WTC11 (cell line): ENCODE measurements around the gene VANGL2. TPM values are rescaled to one million over a fixed set of nuclear protein-coding genes. Genes with fewer than 3 reads are reported as not detected.

ENCODE experiments used
- ATAC-seq: fragments of 200-7000 bp; cut with Tn5 transposase; 2 replicates; pipeline ENCODE4 v1.10.0; 2021; ENCODE audit warnings: mild to moderate bottlenecking, moderate library complexity
- CTCF ChIA-PET: fragments of 300-600 bp; sonication (Branson Sonifier 250); formaldehyde crosslinking; loops from one replicate; lab custom pipeline; 2021; ENCODE audit warnings: antibody characterized with exemption; lab: Charles Lee
- POLR2A ChIA-PET: fragments of 350-600 bp; sonication (Branson Sonifier 250); formaldehyde crosslinking; loops from one replicate; lab custom pipeline; 2021; ENCODE audit warnings: antibody characterized with exemption; lab: Charles Lee
- DNase-seq: peaks from one replicate; pipeline ENCODE4 v3.0.0; 2021; ENCODE audit warnings: low spot score
- H3K27ac Mint-ChIP-seq: 2 replicates; pipeline ENCODE4 v1.8.0; 2021; ENCODE audit warnings: mixed read lengths
- H3K27me3 Mint-ChIP-seq: 2 replicates; pipeline ENCODE4 v1.8.0; 2021; ENCODE audit warnings: low read depth, mild to moderate bottlenecking, moderate library complexity, mixed read lengths
- H3K36me3 Mint-ChIP-seq: 2 replicates; pipeline ENCODE4 v1.8.0; 2021; ENCODE audit warnings: mixed read lengths
- H3K4me1 Mint-ChIP-seq: 2 replicates; pipeline ENCODE4 v1.8.0; 2022; ENCODE audit warnings: mixed read lengths
- H3K4me3 Mint-ChIP-seq: 2 replicates; pipeline ENCODE4 v1.8.0; 2021; ENCODE audit warnings: mild to moderate bottlenecking, moderate library complexity, mixed read lengths
- H3K9me3 Mint-ChIP-seq: 2 replicates; pipeline ENCODE4 v1.8.0; 2021; ENCODE audit warnings: mixed read lengths
- ATF2 ChIP-seq: sonication (generic); formaldehyde crosslinking; IDR thresholded peaks from 2 replicates; pipeline ENCODE4 v1.8.1; 2022; ENCODE audit warnings: low read depth, missing genetic modification reagents, borderline replicate concordance
- CREM ChIP-seq: sonication (generic); formaldehyde crosslinking; IDR thresholded peaks from 2 replicates; pipeline ENCODE4 v1.8.1; 2022; ENCODE audit warnings: mild to moderate bottlenecking, missing genetic modification reagents, moderate library complexity
- ELF4 ChIP-seq: sonication (generic); formaldehyde crosslinking; IDR thresholded peaks from 2 replicates; pipeline ENCODE4 v1.8.1; 2022; ENCODE audit warnings: low read depth, mild to moderate bottlenecking, moderate library complexity, missing genetic modification reagents
- EMX1 ChIP-seq: fragments of 250-450 bp; sonication (Bioruptor Pico); IDR thresholded peaks from 2 replicates; pipeline ENCODE4 v1.8.0; 2021; ENCODE audit warnings: mild to moderate bottlenecking
- GRHL2 ChIP-seq: fragments of 250-450 bp; sonication (Bioruptor Pico); IDR thresholded peaks from 2 replicates; pipeline ENCODE4 v1.8.0; 2022; ENCODE audit warnings: mild to moderate bottlenecking, moderate library complexity; ENCODE audit not compliant: insufficient replicate concordance, severe bottlenecking
- KAT7 ChIP-seq: sonication (generic); formaldehyde crosslinking; IDR thresholded peaks from 2 replicates; pipeline ENCODE4 v1.8.1; 2023; ENCODE audit warnings: missing genetic modification reagents, mild to moderate bottlenecking, borderline replicate concordance
- NFATC4 ChIP-seq: fragments of 250-450 bp; sonication (Bioruptor Pico); IDR thresholded peaks from 2 replicates; pipeline ENCODE4 v1.9.0; 2021; ENCODE audit warnings: mild to moderate bottlenecking
- NR1H2 ChIP-seq: sonication (generic); formaldehyde crosslinking; IDR thresholded peaks from 2 replicates; pipeline ENCODE4 v1.9.0; 2021; ENCODE audit warnings: mild to moderate bottlenecking, moderate library complexity, missing genetic modification reagents
- NR2C2 ChIP-seq: sonication (generic); formaldehyde crosslinking; IDR thresholded peaks from 2 replicates; pipeline ENCODE4 v1.8.0; 2022; ENCODE audit warnings: mild to moderate bottlenecking, missing genetic modification reagents
- ZNF219 ChIP-seq: sonication (generic); formaldehyde crosslinking; IDR thresholded peaks from 2 replicates; pipeline ENCODE4 v1.8.0; 2023; ENCODE audit warnings: missing genetic modification reagents, mild to moderate bottlenecking, borderline replicate concordance
- ZNF317 ChIP-seq: sonication (generic); formaldehyde crosslinking; IDR thresholded peaks from 2 replicates; pipeline ENCODE4 v1.8.1; 2023; ENCODE audit warnings: low read depth, mild to moderate bottlenecking, moderate library complexity, missing genetic modification reagents, borderline replicate concordance
- ZNF396 ChIP-seq: fragments of 250-450 bp; sonication (Bioruptor Pico); IDR thresholded peaks from 2 replicates; pipeline ENCODE4 v1.8.0; 2021; ENCODE audit warnings: mild to moderate bottlenecking, moderate library complexity, borderline replicate concordance
- ZNF423 ChIP-seq: fragments of 250-450 bp; sonication (Bioruptor Pico); IDR thresholded peaks from 2 replicates; pipeline ENCODE4 v2.1.2; 2022; ENCODE audit warnings: mild to moderate bottlenecking, moderate library complexity
- ZNF532 ChIP-seq: fragments of 250-450 bp; sonication (Bioruptor Pico); IDR thresholded peaks from 2 replicates; pipeline ENCODE4 v1.9.0; 2021; ENCODE audit warnings: mild to moderate bottlenecking, borderline replicate concordance
- total RNA-seq: library from RNA; stranded (reverse); gene quantifications from 3 replicates; pipeline ENCODE4 v1.2.3, GENCODE V29; 2021
- TF ChIP-seq, protein P1 (sequence below): sonication (generic); formaldehyde crosslinking; IDR thresholded peaks from 2 replicates; pipeline ENCODE4 v1.8.0; 2023; ENCODE audit warnings: missing genetic modification reagents
- TF ChIP-seq, protein P2 (sequence below): sonication (generic); formaldehyde crosslinking; IDR thresholded peaks from 2 replicates; pipeline ENCODE4 v1.8.0; 2022; ENCODE audit warnings: mild to moderate bottlenecking, missing genetic modification reagents
- TF ChIP-seq, protein P3 (sequence below): sonication (generic); formaldehyde crosslinking; IDR thresholded peaks from 2 replicates; pipeline ENCODE4 v1.8.1; 2023; ENCODE audit warnings: mild to moderate bottlenecking, missing genetic modification reagents
- TF ChIP-seq, protein P4 (sequence below): sonication (generic); formaldehyde crosslinking; IDR thresholded peaks from 2 replicates; pipeline ENCODE4 v1.8.1; 2022; ENCODE audit warnings: low read depth, mild to moderate bottlenecking, moderate library complexity, missing genetic modification reagents, borderline replicate concordance

The VANGL2 gene
- total RNA-seq, 1 experiment from 2014 or later, result 68.0 TPM

DNA sequence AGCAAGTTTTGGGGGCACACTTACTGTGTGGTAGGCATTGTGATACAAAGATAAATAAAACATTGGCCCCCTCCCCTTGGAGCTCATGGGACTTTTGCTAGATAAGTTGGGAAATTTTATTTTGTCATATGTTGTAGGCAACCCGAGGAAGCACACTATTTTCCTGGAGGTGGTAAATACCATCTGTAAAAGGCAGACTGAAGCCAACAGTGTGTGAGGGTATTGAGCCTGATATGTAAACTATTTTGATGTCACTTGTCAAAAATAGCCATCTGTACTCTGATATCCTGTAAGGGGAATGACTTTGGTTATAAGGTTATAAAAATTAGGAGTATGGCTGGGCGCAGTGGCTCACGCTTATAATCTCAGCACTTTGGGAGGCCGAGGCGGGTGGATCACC is 30.6 kb downstream of the VANGL2 start (continued):
- no peak for TF ChIP-seq ZNF532
- TF ChIP-seq GRHL2 (CRISPR knock-in tag), result no peak
- no peak for TF ChIP-seq ZNF219 (CRISPR knock-in tag)
- TF ChIP-seq, protein P1, sequence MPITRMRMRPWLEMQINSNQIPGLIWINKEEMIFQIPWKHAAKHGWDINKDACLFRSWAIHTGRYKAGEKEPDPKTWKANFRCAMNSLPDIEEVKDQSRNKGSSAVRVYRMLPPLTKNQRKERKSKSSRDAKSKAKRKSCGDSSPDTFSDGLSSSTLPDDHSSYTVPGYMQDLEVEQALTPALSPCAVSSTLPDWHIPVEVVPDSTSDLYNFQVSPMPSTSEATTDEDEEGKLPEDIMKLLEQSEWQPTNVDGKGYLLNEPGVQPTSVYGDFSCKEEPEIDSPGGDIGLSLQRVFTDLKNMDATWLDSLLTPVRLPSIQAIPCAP (CRISPR knock-in tag), result no peak
- no peak for TF ChIP-seq NR1H2
- no peak for TF ChIP-seq ZNF423

GRCh38 chr1:160431571-160431970 is 31.2 kb downstream of the VANGL2 start:
- CTCF ChIA-PET, result no interaction called here
- Mint-ChIP-seq H3K27me3 (no peaks in the 10 kb centered on the region), H3K27ac (no peak overlapping the region), H3K4me3 (no peak overlapping the region), H3K9me3 (no peaks in the 10 kb centered on the region), H3K4me1 (peaks cover 10% of the 10 kb centered on the region), H3K36me3 (no peaks in the 10 kb centered on the region)
- TF ChIP-seq NR2C2 (CRISPR knock-in tag) (no peak), EMX1 (CRISPR knock-in tag) (no peak), KAT7 (CRISPR knock-in tag) (no peak), ATF2 (CRISPR knock-in tag) (no peak), CREM (no peak), ZNF317 (CRISPR knock-in tag) (no peak), ELF4 (CRISPR knock-in tag) (no peak), ZNF396 (CRISPR knock-in tag) (no peak), NFATC4 (no peak)
- TF ChIP-seq, protein P2, sequence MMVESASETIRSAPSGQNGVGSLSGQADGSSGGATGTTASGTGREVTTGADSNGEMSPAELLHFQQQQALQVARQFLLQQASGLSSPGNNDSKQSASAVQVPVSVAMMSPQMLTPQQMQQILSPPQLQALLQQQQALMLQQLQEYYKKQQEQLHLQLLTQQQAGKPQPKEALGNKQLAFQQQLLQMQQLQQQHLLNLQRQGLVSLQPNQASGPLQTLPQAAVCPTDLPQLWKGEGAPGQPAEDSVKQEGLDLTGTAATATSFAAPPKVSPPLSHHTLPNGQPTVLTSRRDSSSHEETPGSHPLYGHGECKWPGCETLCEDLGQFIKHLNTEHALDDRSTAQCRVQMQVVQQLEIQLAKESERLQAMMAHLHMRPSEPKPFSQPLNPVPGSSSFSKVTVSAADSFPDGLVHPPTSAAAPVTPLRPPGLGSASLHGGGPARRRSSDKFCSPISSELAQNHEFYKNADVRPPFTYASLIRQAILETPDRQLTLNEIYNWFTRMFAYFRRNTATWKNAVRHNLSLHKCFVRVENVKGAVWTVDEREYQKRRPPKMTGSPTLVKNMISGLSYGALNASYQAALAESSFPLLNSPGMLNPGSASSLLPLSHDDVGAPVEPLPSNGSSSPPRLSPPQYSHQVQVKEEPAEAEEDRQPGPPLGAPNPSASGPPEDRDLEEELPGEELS (CRISPR knock-in tag), result no peak
- TF ChIP-seq, protein P1 (CRISPR knock-in tag), result no peak
- TF ChIP-seq, protein P3, sequence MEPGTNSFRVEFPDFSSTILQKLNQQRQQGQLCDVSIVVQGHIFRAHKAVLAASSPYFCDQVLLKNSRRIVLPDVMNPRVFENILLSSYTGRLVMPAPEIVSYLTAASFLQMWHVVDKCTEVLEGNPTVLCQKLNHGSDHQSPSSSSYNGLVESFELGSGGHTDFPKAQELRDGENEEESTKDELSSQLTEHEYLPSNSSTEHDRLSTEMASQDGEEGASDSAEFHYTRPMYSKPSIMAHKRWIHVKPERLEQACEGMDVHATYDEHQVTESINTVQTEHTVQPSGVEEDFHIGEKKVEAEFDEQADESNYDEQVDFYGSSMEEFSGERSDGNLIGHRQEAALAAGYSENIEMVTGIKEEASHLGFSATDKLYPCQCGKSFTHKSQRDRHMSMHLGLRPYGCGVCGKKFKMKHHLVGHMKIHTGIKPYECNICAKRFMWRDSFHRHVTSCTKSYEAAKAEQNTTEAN (CRISPR knock-in tag), result no peak
- TF ChIP-seq, protein P4, sequence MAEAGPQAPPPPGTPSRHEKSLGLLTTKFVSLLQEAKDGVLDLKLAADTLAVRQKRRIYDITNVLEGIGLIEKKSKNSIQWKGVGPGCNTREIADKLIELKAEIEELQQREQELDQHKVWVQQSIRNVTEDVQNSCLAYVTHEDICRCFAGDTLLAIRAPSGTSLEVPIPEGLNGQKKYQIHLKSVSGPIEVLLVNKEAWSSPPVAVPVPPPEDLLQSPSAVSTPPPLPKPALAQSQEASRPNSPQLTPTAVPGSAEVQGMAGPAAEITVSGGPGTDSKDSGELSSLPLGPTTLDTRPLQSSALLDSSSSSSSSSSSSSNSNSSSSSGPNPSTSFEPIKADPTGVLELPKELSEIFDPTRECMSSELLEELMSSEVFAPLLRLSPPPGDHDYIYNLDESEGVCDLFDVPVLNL, result no peak
- POLR2A ChIA-PET, result no interaction called here
- DNase-seq, result no peak
- ATAC-seq, result no peak
